Progenitor cell of endocrine pancreas (in vitro differentiated cells): Measurements from ENCODE around the gene FANCC. TPM values are rescaled to one million over a fixed set of nuclear protein-coding genes. Genes with fewer than 3 reads are reported as not detected.

Source experiments
- DNase-seq: peaks from one replicate; pipeline ENCODE4 v3.0.0; 2021; ENCODE audit warnings: low spot score; ENCODE audit not compliant: unreplicated experiment
- H3K27ac Mint-ChIP-seq: 2 replicates; pipeline ENCODE4 v1.8.0; 2021; ENCODE audit warnings: mild to moderate bottlenecking, moderate library complexity, mixed read lengths
- H3K27me3 Mint-ChIP-seq: 2 replicates; pipeline ENCODE4 v1.8.0; 2021; ENCODE audit warnings: mixed read lengths
- H3K36me3 Mint-ChIP-seq: 2 replicates; pipeline ENCODE4 v1.8.0; 2022; ENCODE audit warnings: mixed read lengths; ENCODE audit not compliant: insufficient read depth
- H3K4me1 Mint-ChIP-seq: 2 replicates; pipeline ENCODE4 v1.8.0; 2021; ENCODE audit warnings: low read depth, mixed read lengths
- H3K4me3 Mint-ChIP-seq: 2 replicates; pipeline ENCODE4 v1.8.0; 2021; ENCODE audit warnings: low read depth, mild to moderate bottlenecking, moderate library complexity, mixed read lengths
- H3K9me3 Mint-ChIP-seq: 2 replicates; pipeline ENCODE4 v1.8.0; 2021; ENCODE audit warnings: low read depth, mixed read lengths
- total RNA-seq: library from RNA; stranded (reverse); gene quantifications from 2 replicates; pipeline ENCODE4 v1.2.1, GENCODE V29; 2021
- TF ChIP-seq, protein P1 (sequence below): fragments of 200-600 bp; sonication (generic); IDR thresholded peaks from one replicate; pipeline ENCODE4 v1.5.0; 2021; ENCODE audit warnings: antibody characterized with exemption, mild to moderate bottlenecking; ENCODE audit not compliant: unreplicated experiment

The FANCC gene
- total RNA-seq, 1 donor from 2014 or later: 28.9 TPM

DNA sequence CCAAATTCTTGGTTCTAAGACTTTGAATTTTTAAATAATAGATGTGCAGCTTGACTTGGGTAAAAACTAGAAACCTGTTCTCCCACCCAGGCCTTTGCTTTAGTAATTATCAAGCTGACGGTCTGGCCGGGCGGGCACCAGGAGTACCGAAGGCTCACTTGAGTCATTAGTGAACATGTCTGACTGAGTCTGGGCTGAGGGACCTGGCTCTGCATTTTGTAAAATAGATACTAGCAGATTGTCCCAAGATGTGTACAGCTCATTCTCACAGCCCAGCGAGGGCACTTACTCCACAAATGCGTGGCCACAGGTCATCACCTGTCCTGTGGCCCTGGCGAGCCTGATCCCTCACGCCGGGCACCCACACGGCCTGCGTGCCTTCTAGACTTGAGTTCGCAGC, 216.2 kb downstream of the FANCC start:
- Mint-ChIP-seq H3K27ac (no peak overlapping the region), H3K4me3 (no peak overlapping the region), H3K9me3 (no peaks in the 10 kb centered on the region), H3K27me3 (no peaks in the 10 kb centered on the region), H3K4me1 (peaks cover 3% of the 10 kb centered on the region), H3K36me3 (peaks cover 18% of the 10 kb centered on the region)
- TF ChIP-seq, protein P1, sequence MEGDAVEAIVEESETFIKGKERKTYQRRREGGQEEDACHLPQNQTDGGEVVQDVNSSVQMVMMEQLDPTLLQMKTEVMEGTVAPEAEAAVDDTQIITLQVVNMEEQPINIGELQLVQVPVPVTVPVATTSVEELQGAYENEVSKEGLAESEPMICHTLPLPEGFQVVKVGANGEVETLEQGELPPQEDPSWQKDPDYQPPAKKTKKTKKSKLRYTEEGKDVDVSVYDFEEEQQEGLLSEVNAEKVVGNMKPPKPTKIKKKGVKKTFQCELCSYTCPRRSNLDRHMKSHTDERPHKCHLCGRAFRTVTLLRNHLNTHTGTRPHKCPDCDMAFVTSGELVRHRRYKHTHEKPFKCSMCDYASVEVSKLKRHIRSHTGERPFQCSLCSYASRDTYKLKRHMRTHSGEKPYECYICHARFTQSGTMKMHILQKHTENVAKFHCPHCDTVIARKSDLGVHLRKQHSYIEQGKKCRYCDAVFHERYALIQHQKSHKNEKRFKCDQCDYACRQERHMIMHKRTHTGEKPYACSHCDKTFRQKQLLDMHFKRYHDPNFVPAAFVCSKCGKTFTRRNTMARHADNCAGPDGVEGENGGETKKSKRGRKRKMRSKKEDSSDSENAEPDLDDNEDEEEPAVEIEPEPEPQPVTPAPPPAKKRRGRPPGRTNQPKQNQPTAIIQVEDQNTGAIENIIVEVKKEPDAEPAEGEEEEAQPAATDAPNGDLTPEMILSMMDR: no peak
- no peak for DNase-seq

DNA sequence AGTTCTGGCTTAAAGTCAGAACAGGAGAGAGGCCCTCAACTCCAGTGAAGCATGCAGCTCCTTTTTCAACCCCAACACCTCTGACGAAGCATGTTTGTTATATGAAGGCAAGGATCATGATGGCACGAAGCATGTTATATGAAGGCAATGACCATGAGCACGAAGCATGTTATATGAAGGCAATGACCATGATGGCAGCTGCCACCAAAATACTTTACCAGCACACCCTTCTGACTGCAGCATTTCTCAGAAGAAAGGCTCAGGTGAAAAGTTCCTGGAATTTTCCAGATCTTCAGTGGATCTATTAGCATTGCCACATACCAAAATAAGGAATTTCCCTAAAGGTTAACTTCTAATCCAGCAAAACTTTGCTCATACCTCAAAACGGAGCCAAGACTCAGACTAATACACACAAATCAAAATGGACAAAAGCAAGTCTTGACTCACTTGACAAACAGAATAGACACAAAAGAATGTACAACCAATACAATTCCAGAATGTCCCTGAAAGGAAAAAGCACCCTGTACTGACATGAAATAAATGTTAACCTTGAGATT, 217.4 kb downstream of the FANCC start:
- TF ChIP-seq, protein P1: no peak
- H3K36me3 Mint-ChIP-seq: peaks cover 19% of the 10 kb centered on the region
- H3K4me1 Mint-ChIP-seq: peaks cover 3% of the 10 kb centered on the region
- no peak overlapping the region for H3K4me3 Mint-ChIP-seq
- H3K27ac Mint-ChIP-seq: no peak overlapping the region
- H3K27me3 Mint-ChIP-seq: no peaks in the 10 kb centered on the region
- H3K9me3 Mint-ChIP-seq: no peaks in the 10 kb centered on the region
- DNase-seq: no peak

DNA sequence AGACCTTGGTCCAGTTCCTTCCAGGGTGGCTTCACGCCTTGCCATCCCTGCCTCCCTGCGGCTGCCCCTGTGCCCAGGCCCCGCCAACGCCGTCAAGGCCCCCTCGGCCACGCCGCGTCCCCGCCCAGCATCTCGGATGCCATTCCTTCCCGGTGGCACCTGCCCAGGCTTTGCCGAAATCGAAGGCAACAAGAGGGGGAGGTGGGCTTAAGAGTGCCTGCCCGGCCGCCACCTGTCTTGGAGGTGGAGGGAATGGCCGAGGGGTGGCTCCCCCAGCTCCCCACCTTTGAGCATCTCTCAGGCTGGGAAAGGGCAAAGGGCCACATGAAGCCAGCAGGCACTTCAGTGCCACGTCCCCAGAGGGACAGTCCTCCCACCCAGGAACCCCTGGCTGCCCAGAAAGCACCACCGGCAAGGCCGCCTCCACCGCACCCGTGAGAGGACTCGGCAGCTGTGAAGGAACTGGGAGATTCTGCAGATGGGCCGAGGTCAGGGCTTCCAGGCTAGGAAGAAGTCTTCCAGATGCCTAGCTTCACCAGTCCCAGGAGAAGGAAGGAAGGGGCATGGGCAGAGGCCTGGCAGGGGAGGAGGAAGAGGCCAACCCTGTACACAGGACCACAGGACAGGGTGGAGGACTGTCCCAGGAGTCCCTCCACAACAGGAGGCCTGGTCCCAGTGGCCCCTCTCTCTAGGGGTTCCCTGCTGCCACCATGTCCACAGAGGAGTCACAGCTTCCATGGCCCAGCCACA, 218.0 kb downstream of the FANCC start:
- Mint-ChIP-seq H3K27ac (no peak overlapping the region), H3K36me3 (peaks cover 20% of the 10 kb centered on the region), H3K4me1 (peaks cover 3% of the 10 kb centered on the region), H3K27me3 (no peaks in the 10 kb centered on the region), H3K9me3 (no peaks in the 10 kb centered on the region), H3K4me3 (no peak overlapping the region)
- no peak for DNase-seq
- TF ChIP-seq, protein P1: no peak

- TF ChIP-seq, protein P1: no peak
- no peaks in the 10 kb centered on the region for H3K9me3 Mint-ChIP-seq
- H3K4me1 Mint-ChIP-seq: peaks cover 13% of the 10 kb centered on the region
- H3K4me3 Mint-ChIP-seq: no peak overlapping the region
- no peaks in the 10 kb centered on the region for H3K27me3 Mint-ChIP-seq
- peak overlapping the region; percentile 77 for H3K27ac Mint-ChIP-seq
- no peak for DNase-seq
- peaks cover 20% of the 10 kb centered on the region for H3K36me3 Mint-ChIP-seq
Observed at GRCh38 chr9:95098391-95098921, 219.1 kb downstream of the FANCC start.

- H3K27me3 Mint-ChIP-seq: no peaks in the 10 kb centered on the region
- H3K27ac Mint-ChIP-seq: no peak overlapping the region
- no peak overlapping the region for H3K4me3 Mint-ChIP-seq
- peaks cover 17% of the 10 kb centered on the region for H3K36me3 Mint-ChIP-seq
- H3K4me1 Mint-ChIP-seq: peaks cover 25% of the 10 kb centered on the region
- TF ChIP-seq, protein P1: no peak
- DNase-seq: no peak
- H3K9me3 Mint-ChIP-seq: no peaks in the 10 kb centered on the region
Observed at GRCh38 chr9:95097279-95097678, 220.2 kb downstream of the FANCC start.
